Brain pericyte (primary cell): ENCODE data around the gene PLEKHA3.
"Not testable (repeated sequence)": the region's sequence is repeated elsewhere in the genome, so short reads cannot be mapped to it uniquely, and the experiment has no call there.

Source experiments
- DNase-seq: peaks from one replicate; pipeline ENCODE4 v3.0.0-alpha.2; 2012; ENCODE audit warnings: low read depth, low spot score

Gene PLEKHA3

GRCh38 chr2:178522950-178523595 is 42.8 kb downstream of the PLEKHA3 start:
- peak; percentile 68 for DNase-seq

GRCh38 chr2:178523596-178524134 is 43.4 kb downstream of the PLEKHA3 start:
- DNase-seq: no peak

GRCh38 chr2:178525010-178525409 is 44.8 kb downstream of the PLEKHA3 start:
- DNase-seq: not testable (repeated sequence)

- DNase-seq: not testable (repeated sequence)
Measured at GRCh38 chr2:178525460-178525859, 45.2 kb downstream of the PLEKHA3 start.

GRCh38 chr2:178526256-178526655 is 46.0 kb downstream of the PLEKHA3 start:
- no peak for DNase-seq

GRCh38 chr2:178527592-178527991 is 47.3 kb downstream of the PLEKHA3 start:
- no peak for DNase-seq

GRCh38 chr2:178528647-178529046 is 48.4 kb downstream of the PLEKHA3 start:
- DNase-seq: no peak

- no peak for DNase-seq
Measured at GRCh38 chr2:178529194-178529593, 48.9 kb downstream of the PLEKHA3 start.

GRCh38 chr2:178530131-178530530 is 49.9 kb downstream of the PLEKHA3 start:
- no peak for DNase-seq

- DNase-seq: no peak
Measured at GRCh38 chr2:178530625-178531142, 50.4 kb downstream of the PLEKHA3 start.

- no peak for DNase-seq
Measured at GRCh38 chr2:178531168-178531567, 50.9 kb downstream of the PLEKHA3 start.

- no peak for DNase-seq
Measured at GRCh38 chr2:178536037-178536436, 55.8 kb downstream of the PLEKHA3 start.

- DNase-seq: no peak
Measured at GRCh38 chr2:178542161-178542560, 61.9 kb downstream of the PLEKHA3 start.

- no peak for DNase-seq
Measured at GRCh38 chr2:178542569-178542968, 62.3 kb downstream of the PLEKHA3 start.

GRCh38 chr2:178550352-178550751 is 70.1 kb downstream of the PLEKHA3 start:
- DNase-seq: no peak

- DNase-seq: peak; percentile 17
Measured at GRCh38 chr2:178553047-178553446, 72.8 kb downstream of the PLEKHA3 start.
